Measurements from ENCODE around the gene DOCK9.

The DOCK9 gene

DNA sequence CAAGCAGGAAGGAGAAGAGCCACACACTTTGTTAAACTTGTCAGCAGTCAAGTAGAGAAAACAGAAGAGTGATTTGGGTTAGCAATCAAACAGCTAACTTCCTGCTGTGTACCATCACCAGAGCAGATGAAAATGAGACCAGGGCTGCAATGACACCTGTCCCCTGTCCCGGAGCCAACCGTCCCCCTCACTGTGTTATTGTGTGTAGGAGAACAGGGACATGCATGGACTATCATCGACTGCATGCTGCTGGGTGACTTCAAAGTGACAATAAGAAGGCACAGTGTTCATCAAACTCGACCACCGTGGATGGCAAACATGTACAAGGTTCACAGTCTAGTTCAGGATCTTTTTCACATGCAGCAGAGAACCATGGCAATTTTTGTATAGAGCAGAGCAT lies 131.3 kb downstream of the DOCK9 start:
- no peak for DNase-seq

DNA sequence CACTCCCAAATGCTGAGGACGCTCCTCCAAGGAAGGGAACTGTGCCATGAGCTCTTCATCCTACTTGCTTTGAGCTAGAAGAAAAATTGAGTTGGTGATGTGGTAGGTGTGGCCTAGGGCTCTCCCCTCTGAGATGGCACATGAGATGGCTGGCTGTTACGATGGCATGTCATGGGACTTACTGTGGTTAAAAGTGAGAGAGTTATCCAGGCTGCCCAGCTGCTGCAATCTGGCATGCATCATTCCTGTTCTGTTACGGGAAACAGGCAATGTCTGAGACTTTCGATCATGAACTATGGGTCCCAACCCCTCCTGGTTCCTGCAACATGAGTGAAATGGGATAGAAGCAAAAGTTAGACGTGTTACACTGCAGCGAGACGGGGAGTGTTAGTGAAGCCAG lies 132.1 kb downstream of the DOCK9 start:
- DNase-seq = no peak

DNA sequence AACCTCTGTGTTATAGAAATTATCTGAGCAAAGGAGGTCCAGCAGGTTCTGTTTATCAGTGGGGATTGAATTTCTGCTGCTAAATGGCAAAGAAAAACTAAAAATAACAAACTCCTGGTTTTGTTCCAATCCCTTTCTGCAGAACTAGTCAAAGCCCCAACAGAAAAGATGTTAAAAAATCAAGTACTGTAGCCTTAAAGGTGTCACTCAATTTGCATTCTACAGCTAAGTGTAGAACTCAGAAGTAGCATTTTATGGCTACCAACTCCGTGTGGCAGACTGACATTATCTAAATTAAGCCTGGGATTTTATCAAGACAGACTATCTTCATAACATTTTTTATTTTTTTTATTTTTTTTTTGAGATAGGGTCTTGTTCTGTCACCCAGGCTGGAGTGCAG lies 133.8 kb downstream of the DOCK9 start:
- no peak for DNase-seq

DNA sequence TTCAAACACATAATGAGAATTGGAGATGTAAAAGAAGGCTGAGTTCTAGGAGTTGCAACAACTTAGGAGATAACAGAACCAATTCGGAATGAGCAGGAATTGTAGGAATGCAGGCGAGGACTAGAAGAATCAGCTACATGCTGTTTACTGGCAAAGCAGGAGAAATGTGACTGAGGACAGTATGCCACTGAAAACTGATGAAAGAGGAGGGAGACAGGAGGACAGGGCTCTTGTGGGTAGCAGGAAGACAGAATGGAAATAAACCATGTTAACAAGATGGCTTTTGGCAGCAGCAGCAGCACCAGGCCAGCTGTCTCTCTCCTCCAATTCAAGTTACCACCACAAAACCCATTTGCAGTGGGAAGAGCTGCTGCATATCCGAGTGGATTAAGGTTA lies 134.4 kb downstream of the DOCK9 start:
- DNase-seq = no peak

DNA sequence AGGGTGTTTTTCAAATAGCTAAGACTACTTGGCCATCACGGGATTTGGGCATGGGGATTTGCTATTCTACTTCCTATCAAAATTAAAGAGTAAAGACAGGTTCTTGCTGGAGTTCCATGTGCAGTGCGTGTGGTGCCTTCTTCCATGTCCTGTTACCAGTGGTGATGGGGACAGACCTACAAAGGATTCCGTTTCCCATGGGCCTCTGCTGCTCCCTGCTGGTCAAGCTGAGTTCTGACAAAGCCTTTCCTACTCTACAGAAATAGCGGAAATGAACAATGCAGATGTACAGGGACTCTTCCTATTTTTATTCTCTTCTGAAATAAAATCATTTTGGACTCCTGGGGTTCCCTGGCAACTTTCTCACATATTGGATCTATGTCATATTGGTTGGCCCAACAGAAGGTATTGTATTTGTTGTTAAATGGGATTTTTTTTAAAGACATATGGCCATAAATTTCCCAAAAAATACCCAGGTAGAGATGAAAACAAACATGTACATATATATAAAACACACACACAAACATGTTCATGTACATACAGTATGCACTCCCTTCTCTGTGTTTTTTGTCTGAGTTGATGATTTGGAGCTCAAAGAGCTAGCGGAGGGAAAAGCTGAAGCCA lies 134.9 kb downstream of the DOCK9 start:
- DNase-seq = peak; percentile 53

DNA sequence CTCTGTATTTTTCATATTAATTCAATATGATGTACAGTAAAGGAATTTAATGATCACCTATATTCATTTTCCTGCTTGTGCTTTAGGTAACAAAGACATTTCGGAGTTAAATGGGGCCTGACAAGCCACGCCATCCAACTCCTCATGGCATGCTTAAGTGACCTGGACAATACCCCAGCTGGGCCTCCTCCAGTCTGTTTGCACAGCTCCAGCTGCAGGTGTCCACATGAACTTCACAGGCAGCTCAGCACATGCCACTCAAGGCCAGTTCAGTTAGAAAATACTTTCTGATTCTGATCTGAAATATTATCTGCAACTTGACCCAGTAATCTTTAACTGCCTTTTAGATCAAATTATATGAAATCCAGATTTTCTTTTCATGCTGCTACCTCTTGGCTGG lies 135.8 kb downstream of the DOCK9 start:
- no peak for DNase-seq

DNA sequence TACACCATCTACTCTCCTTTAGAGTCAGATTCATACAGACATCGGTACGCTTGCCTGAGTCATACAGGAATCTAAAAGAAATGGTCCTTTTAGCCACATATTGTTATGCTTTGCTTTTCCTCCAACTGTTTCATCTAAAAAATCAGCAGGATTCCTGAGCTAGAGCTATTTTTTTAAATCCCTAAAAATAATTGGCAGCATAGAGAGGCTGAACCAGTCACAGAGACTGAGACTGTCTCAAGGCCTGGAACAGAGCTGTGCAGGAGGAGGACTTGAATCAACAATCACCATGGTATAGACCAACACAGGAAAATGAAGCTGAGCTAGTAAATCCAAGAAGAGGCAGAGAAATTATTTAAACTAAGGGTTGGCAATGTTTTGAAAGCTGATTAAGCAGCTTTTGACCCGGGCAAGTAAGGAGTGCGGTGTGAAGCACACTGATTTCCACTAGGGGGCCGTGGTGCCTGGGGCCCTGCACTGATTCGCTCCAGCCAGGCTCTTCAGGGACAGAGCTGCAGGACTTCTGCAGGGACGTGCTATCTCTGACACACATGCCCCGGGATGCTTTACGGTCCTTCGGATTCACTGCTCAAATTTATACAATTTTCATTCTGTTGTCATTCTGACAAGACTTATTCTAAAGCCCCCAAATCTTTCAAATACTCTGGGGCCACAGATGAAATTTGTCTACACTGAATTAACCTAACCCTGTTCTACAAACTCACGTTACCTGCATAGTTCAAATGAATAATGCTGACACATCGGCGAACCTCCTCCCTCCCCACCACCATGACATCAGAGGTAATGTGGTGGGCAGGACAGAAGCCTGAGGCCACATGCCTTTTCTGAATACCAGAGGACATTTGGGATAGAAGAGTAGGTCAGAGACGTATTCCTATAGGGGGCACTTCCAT lies 137.8 kb downstream of the DOCK9 start:
- DNase-seq = no peak

DNA sequence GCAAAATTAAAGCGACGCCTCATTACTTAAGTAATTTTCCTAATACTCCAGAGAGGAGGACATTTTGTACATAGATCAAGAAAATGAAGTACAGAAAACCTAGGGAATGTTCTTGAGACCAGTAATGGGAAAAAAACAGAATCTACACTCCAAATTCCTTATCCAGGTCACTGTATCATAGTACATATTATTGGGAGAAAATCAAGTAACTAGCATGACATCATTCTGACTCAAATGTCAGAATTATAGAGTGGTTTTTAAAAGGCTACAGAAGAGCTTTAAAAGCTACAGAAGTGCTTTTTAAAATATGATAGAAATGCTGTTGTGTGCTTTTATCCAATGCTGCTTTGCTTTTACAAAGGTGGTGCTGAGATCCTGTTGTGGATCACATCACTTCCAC lies 139.1 kb downstream of the DOCK9 start:
- no peak for DNase-seq

DNA sequence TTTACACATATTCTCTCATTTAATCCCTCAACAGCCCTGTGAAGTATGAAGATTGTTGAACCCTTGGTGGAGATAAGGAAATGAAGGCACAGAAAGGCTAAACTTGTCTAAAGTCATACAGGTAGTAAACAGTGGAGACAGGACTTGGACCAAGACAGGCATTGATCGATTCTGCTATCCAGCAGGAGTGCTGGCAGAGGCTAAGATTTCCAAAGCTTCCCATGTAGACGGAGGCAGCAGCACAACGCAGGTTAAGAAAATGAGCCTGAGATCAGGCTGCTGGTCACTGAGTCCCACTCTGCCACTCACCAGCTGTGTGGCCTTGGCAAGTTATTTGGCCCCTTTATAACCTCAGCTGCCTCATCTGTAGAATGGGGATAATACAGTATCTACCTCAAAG lies 140.0 kb downstream of the DOCK9 start:
- DNase-seq = no peak

DNA sequence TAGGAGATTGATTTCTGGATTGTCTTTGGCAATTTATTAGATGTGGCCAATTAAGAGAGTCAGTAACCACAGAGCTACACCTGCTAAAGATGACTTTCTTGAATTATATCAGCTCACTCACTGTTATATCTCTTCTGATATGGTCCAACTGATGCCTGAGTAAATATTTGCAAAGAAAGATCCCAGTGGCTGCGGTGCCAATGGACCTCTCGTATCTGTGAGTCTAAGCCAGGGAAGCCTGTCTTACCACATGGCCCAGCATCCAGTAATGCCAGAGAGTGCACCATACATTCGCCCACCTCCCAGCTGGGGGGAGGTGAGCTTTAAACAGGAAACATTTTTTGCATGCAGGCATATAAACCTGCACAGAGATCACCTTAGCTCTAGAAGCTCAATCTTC lies 142.7 kb downstream of the DOCK9 start:
- no peak for DNase-seq

DNA sequence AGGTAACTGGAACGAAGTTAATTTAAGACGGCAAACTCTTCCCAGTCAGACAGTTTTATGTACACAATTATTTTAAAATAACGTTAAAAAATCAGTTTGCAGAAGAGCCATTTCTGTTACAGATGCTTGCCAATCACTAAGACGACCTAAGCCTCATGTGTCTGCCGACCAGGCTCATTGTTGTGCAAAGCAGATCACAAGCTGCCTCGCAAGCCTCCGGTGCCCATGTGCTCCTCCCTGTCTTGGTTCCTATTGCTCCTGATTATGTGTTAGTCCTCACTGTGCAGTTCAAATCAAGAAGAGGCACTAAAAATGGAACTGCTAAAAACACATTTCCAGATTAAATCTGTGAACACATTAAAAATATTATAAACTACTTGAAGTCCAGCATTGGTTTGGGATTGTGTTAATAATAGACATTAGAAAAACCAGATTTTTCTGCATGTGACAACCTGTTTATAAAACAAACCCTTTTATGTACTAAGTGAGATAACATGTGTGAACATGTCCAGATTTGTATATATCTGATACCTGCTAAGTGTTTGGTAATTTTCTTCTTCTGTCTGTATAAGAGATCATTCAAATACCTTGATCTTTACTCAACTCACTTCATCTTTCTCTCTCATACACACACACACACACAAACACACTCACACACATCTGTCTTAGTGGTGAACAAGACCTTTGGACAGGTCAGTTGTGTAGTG lies 143.5 kb downstream of the DOCK9 start:
- no peak for DNase-seq

DNA sequence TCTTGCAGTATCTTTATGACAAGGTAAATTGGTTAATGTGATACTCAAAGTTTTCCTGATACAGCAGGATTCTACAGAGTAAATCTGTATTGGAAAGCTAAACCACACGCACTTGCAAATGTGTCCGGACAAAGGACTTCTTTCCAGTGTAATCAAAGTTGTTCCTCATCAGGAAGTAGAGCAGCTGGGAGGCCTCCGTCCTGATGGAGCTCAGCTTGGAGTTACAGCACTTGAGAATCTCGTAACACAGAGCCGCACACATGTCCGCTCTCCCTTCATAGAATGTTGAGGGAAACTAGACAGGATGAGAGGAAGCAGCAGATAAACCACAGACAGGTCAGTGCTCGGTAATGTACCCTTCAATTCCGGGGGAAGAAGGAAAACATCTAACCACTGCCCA lies 146.6 kb downstream of the DOCK9 start:
- DNase-seq = no peak

DNA sequence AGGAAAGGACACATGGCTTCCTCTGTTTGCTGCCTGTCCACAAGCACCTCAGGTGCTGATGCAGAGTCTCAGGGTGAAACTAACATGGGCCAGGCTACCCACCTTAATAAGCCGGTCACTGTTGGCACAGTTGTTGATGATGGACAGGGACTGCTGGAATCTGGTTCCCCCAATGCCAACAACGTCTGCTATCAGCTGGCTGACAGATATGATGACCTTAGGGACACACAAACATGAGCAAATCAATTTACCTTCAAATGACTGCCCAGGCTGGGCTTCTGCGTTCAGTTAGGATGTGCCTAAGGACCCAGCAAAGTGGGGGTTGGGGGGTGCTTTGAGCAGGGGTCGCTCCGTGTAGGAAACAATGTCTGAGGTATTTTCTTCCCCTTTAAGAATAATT lies 148.3 kb downstream of the DOCK9 start:
- no peak for DNase-seq

DNA sequence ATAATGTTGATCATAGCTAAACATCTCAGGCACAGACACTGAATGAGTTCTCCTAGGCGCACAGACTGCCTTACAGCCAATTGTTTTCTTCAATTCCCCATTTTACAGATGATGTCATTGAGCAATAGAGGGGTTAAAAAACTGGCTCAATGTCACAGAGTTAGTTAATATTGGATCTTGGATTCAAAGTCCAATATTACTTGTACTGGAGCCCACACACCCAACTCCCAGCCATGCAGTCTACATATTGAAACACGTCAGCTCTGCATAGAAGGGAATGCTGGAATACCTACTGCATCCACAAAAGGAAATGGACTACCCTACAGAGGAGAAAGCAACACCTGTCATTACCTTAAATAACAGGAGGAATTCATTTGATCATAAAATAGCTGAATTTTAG lies 149.2 kb downstream of the DOCK9 start:
- DNase-seq = no peak

DNA sequence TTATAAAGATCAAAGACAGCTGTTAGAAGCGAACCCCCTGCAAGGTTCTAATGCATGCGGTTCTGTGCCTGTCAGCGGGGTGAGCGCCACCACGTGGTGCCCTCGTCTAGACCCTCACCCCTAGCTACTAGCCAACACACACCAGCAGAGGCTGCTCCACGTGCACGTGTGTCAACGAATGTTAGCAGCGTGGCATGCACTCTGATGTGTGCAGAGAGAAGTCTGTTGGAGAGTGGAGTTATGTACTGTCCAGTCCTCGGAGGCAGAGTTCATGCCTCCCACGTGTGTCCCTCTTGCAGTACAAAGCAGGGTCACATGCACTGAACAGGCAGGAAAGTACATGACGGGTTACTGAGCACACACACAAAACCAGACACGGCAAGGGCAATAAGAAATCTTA lies 150.4 kb downstream of the DOCK9 start:
- DNase-seq = no peak

DNA sequence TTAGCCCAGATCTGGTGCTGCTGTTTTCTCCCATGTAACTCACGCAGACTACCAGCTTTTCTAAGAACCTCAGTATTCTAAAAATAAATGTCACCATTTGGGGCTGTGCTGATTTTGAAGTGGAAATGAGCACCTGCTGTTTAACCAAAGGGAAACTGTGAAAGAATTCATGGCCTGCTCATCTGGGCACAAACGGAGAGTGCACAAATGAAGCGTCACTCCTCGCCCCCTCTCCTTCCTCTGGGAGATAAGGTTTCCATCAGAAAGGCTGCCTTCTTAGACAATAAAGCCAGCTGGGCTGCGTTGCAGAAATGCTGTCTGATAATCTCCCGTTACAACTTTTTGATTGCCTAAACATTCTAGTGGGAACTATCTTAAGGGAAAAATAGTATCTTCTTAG lies 151.7 kb downstream of the DOCK9 start:
- no peak for DNase-seq

DNA sequence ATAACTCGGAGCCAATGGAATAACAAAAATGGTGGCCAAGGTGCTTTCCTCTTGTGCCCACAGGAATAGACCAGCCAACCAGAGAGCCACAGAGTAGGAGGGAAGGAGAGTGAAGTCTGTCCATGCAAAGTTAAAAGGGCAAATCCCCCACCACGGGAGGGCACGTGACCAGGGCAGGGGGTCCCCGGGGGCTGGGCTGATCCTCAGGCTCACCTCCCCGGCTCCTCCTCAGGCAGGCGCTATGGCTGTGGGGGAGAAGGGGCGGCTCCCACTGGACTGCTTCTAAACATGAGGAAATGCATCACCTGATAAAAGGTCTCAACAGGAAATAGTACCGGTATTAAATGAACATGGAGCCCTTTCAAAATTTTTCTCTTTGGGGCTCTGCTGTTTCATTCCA lies 152.2 kb downstream of the DOCK9 start:
- DNase-seq = no peak

DNA sequence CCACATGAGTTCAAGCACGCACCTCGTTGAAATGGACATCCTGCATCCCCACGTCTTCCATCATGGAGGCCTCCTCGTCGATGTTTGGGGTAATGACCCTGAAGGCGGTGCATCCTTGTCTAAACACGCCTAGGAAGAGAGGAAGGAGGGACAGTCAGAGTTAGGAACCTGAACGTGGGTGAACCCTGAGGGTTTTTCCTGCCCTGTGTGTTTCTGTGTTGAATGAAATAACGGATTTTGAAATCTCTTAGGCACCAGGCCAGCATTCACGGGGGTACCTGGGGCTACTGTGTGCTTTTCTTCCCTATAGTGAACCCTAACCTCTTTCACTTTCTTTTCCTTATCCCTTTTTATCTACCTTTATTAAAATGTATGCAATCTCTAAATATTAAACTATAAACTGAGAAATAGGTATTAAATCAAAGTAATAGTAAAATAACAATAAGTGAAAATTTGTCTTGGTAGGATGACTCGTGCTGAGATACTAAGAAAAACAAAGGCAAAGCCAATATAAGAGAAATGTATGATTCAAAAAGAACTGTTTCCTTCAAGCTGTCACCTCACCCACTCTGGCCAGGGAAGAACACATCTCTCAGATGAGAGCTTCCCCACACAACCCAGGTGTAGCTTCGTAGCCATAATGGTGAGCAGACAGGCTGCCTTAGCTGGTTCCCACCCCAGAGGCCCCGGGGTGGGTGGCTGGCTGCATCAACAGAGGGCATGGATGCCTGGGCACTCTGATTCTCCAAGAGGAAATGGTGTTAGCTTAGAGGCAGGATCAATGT lies 153.3 kb downstream of the DOCK9 start:
- no peak for DNase-seq

DNA sequence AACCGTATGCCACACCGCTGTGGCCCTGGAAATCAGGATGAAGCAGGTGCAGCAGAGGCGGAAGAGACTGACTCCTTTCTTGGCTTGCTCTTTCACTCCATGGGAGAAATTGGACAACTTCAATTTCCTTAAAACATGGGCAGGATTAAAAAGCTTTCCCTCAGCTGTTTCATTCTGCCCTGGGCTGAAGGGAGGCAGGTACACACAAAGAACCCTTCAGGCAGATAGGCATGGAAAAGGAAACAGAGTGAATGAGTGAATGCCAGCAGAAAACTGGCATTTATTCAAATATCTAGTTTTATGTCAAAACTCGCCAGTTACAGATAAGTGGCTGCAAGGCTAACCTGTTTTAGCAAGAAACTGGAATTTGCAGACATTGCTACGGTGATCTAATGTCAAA lies 154.4 kb downstream of the DOCK9 start:
- no peak for DNase-seq

DNA sequence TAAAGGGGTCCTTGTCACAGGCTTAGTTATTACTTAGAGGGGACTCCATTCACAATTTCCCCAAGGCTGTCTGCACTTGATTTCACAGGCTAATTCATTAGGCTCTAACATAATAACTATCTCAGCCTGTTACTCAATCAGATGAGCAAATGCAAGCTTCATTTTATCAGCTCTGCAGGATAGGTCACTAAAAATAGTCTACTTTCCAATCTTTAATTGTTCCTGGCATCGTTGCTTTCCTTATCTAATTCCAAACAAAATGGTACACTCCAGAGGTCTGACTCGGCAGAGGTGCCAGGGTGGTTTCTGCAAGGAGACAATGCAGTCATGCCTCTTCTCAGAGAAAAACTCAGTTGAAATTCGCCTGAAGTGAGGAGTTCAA lies 155.6 kb downstream of the DOCK9 start:
- DNase-seq = no peak

DNA sequence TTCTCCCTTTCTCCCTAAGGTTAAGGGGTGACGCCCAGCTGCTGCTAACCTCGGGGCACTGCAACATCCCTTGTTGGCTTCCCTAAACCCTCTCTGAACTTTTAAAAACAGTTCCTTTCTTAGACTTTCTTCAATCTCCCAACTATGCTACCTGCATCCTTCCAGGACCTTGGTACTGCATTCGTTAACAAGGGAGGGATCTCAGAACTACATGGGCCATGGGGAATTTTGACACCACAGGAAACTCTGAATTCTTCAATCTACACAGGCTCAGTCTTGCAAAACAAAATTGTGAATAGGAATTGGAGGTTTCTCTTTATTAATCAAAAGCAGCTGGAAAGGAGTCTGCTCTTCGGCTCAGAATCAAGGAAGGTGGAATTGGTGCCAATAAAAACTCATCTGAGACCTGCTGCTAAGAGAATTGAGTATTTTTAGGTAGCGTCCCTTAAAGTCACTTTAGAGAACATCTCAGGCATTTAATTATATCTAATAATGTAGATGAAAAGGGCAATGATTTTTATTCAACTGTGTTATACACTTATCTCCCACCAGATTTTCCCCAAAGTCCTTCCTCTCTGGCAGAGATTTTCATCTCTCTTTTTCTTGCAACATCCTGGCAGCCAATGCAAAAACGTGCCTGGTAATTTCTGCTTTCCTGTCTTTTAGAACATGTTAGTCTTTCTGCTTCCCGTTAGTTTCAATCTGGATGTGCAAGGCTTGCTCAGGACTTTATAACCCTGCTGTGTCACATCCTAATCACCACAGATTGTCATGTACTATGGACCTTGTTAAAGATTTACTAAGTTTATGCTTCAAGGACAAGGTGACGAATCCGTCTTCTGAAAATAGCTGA lies 156.3 kb downstream of the DOCK9 start:
- DNase-seq = no peak

DNA sequence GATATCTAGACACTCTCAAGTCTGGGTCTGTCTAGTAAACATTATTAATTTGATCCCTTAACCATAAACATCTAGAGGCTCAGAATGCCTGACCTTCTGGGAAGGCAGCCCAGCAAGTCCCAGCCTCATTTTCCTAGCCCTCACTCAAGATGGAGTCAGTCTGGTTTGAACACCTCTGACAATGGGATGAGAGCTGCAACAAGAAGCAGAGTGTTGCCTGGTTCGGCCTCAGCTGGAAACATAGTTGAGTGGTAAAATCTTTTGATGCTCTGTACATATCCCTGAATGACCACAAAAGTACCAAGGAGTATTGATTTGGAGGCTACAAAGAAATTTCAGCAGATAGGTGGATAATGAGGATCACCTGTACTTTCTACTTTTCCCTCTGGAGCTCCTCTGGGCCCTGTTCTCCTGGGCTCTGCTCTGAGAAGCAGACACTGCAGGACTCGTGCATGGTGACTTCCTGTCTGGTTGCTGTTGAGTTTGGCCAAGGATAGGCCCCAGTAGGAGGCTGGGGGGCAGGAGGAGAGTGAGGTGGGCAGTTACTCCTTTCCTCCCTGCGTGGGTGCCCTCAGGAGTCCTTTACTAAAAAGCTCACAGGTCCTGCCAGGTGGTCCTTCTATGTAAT lies 157.0 kb downstream of the DOCK9 start:
- DNase-seq = no peak

All from CD4-positive, alpha-beta T cell treated with Interleukin-15 for 1 hour (primary cell).